ENCODE measurements around the gene TAF3. TPM values are rescaled to one million over a fixed set of nuclear protein-coding genes. Genes with fewer than 3 reads are reported as not detected.

Gene TAF3
- total RNA-seq, 2 experiments from 2014 or later = 13.9 to 16.4 TPM

GRCh38 chr10:8060010-8060703, 241.9 kb downstream of the TAF3 start:
- H3K36me3 Mint-ChIP-seq (ENCODE audit: low read depth) = peaks cover 88% of the 10 kb centered on the region
- CTCF ChIA-PET = interaction anchor here (0.6 to 2.6 kb wide), 15 partner anchors 11 to 728 kb away, joined by 3 to 9 read pairs (median 3); no protein-coding TSS in a partner anchor
- peak overlapping the region; percentile 99 for H3K27ac Mint-ChIP-seq
- no peaks in the 10 kb centered on the region for H3K27me3 Mint-ChIP-seq
- POLR2A ChIA-PET = interaction anchor here (0.7 to 1.1 kb wide), 5 partner anchors 124 to 372 kb away, joined by 3 to 8 read pairs (median 6); no protein-coding TSS in a partner anchor
- DNase-seq = peak; percentile 86
- peak overlapping the region; percentile 97 for H3K4me3 Mint-ChIP-seq
- peaks cover 72% of the 10 kb centered on the region for H3K4me1 Mint-ChIP-seq
- no peaks in the 10 kb centered on the region for H3K9me3 Mint-ChIP-seq

DNA sequence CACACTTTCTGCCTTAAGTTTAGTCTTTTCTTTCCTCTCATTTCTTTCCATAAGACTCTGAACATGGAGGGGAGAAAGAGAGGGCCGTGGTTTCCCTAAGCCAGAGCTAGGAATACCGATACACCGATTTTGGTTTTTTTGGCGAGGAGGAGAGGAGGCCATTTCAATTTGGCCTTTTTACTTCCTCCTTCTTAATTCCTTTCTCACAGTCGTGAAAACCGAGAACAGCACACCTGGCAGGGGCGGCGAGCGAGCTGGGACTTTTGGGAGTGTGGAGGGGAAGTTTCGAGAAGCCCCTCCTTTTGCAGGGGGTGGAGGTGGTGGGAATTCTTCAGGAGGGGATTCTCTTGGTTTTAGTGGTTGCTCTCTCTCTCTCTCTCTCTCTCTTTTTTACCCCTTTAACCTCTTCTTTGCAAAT, 242.4 kb downstream of the TAF3 start:
- no peaks in the 10 kb centered on the region for H3K9me3 Mint-ChIP-seq
- peaks cover 77% of the 10 kb centered on the region for H3K4me1 Mint-ChIP-seq
- CTCF ChIA-PET = interaction anchor here (0.5 to 2.6 kb wide), 8 partner anchors 11 to 176 kb away, joined by 3 to 9 read pairs (median 4); no protein-coding TSS in a partner anchor
- H3K27me3 Mint-ChIP-seq = no peaks in the 10 kb centered on the region
- peaks cover 90% of the 10 kb centered on the region for H3K36me3 Mint-ChIP-seq (ENCODE audit: low read depth)
- H3K27ac Mint-ChIP-seq = peak overlapping the region; percentile 99
- peak overlapping the region; percentile 97 for H3K4me3 Mint-ChIP-seq
- DNase-seq = no peak
- POLR2A ChIA-PET = interaction anchor here (0.6 to 1.1 kb wide), 5 partner anchors 73 to 342 kb away, joined by 3 to 7 read pairs (median 4); no protein-coding TSS in a partner anchor

- H3K27me3 Mint-ChIP-seq = no peaks in the 10 kb centered on the region
- H3K36me3 Mint-ChIP-seq (ENCODE audit: low read depth) = peaks cover 95% of the 10 kb centered on the region
- ChIA-PET CTCF (interaction anchor here (0.5 to 2.6 kb wide), 6 partner anchors 10 to 177 kb away, joined by 3 to 9 read pairs (median 4); no protein-coding TSS in a partner anchor), POLR2A (interaction anchor here (0.6 to 0.7 kb wide), 5 partner anchors 72 to 341 kb away, joined by 3 to 4 read pairs (median 3); no protein-coding TSS in a partner anchor)
- DNase-seq = peak; percentile 63
- H3K27ac Mint-ChIP-seq = peak overlapping the region; percentile 99
- no peaks in the 10 kb centered on the region for H3K9me3 Mint-ChIP-seq
- H3K4me3 Mint-ChIP-seq = peak overlapping the region; percentile 97
- peaks cover 85% of the 10 kb centered on the region for H3K4me1 Mint-ChIP-seq
Observed at GRCh38 chr10:8061274-8062211, 243.2 kb downstream of the TAF3 start.

- Mint-ChIP-seq H3K27me3 (no peaks in the 10 kb centered on the region), H3K27ac (peak overlapping the region; percentile 99), H3K9me3 (no peaks in the 10 kb centered on the region), H3K4me1 (peaks cover 93% of the 10 kb centered on the region), H3K36me3 (ENCODE audit: low read depth) (peaks cover 95% of the 10 kb centered on the region), H3K4me3 (peak overlapping the region; percentile 40)
- no peak for DNase-seq
- POLR2A ChIA-PET = interaction anchor here (0.7 kb wide), 1 partner anchor 277 kb away, joined by 5 read pairs; no protein-coding TSS in a partner anchor
- CTCF ChIA-PET = interaction anchor here (0.6 to 1.6 kb wide), 5 partner anchors 12 to 383 kb away, joined by 3 to 6 read pairs (median 3); no protein-coding TSS in a partner anchor
Observed at GRCh38 chr10:8063128-8063908, 245.0 kb downstream of the TAF3 start.

DNA sequence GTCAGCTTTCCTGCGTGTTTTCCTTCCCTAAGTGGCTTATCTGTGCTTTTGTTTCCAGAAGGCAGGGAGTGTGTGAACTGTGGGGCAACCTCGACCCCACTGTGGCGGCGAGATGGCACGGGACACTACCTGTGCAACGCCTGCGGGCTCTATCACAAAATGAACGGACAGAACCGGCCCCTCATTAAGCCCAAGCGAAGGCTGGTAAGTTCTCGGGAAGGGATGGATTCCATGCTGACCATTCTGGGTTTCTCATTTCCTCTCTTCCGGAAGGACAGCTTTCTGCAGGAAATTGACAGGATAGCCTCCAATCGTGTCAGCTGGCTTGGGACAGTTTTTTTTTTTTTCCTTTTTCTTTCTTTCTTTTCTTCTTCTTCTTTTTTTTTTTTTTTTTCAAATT, 245.6 kb downstream of the TAF3 start:
- DNase-seq = no peak
- Mint-ChIP-seq H3K27ac (no peak overlapping the region), H3K36me3 (ENCODE audit: low read depth) (peaks cover 95% of the 10 kb centered on the region), H3K4me1 (peaks cover 93% of the 10 kb centered on the region), H3K27me3 (no peaks in the 10 kb centered on the region), H3K9me3 (no peaks in the 10 kb centered on the region), H3K4me3 (no peak overlapping the region)
- ChIA-PET CTCF (interaction anchor here (1.0 to 1.6 kb wide), 5 partner anchors 10 to 409 kb away, joined by 3 to 6 read pairs (median 3); partner anchors contain the start of gene GATA3), POLR2A (no interaction called here)

GRCh38 chr10:8064436-8064835, 246.1 kb downstream of the TAF3 start:
- Mint-ChIP-seq H3K4me3 (no peak overlapping the region), H3K27me3 (no peaks in the 10 kb centered on the region), H3K27ac (no peak overlapping the region), H3K36me3 (ENCODE audit: low read depth) (peaks cover 95% of the 10 kb centered on the region), H3K9me3 (no peaks in the 10 kb centered on the region), H3K4me1 (peaks cover 93% of the 10 kb centered on the region)
- POLR2A ChIA-PET = no interaction called here
- CTCF ChIA-PET = interaction anchor here (1.0 to 1.6 kb wide), 5 partner anchors 10 to 409 kb away, joined by 3 to 6 read pairs (median 3); partner anchors contain the start of gene GATA3
- DNase-seq = no peak

DNA sequence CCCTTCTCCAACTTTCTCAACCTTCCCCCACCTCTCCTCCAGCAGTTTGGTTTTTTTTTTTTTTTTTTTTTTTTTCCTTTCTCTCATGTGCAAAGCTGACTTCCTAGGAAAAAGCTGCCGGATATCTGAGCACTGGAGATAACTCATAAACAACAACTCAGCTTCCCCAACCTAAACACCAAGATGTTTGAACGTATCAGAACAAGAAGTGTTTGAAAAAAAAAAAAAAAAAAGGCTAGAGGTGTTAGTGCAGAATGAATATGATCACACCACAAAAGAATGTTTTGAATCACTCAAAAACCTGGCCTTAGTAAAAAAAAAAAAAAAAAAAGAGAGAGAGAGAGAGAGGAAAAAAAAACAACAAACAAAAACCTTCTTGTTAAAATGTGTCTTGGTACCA, 247.3 kb downstream of the TAF3 start:
- ChIA-PET POLR2A (no interaction called here), CTCF (interaction anchor here (0.6 to 0.8 kb wide), 2 partner anchors 21 to 176 kb away, joined by 3 read pairs; no protein-coding TSS in a partner anchor)
- H3K27ac Mint-ChIP-seq = peak overlapping the region; percentile 78

GRCh38 chr10:8066124-8066523, 247.8 kb downstream of the TAF3 start:
- Mint-ChIP-seq H3K27me3 (no peaks in the 10 kb centered on the region), H3K4me3 (no peak overlapping the region), H3K27ac (peak overlapping the region; percentile 78), H3K9me3 (no peaks in the 10 kb centered on the region), H3K36me3 (ENCODE audit: low read depth) (peaks cover 95% of the 10 kb centered on the region), H3K4me1 (peaks cover 91% of the 10 kb centered on the region)
- ChIA-PET POLR2A (no interaction called here), CTCF (interaction anchor here (0.6 to 1.6 kb wide), 6 partner anchors 21 to 977 kb away, joined by 3 read pairs; no protein-coding TSS in a partner anchor)
- DNase-seq = no peak

More for the DNA sequence above, 247.3 kb downstream of the TAF3 start:
- H3K27me3 Mint-ChIP-seq = no peaks in the 10 kb centered on the region
- no peaks in the 10 kb centered on the region for H3K9me3 Mint-ChIP-seq
- DNase-seq = no peak
- peaks cover 95% of the 10 kb centered on the region for H3K36me3 Mint-ChIP-seq (ENCODE audit: low read depth)
- peak overlapping the region; percentile 52 for H3K4me3 Mint-ChIP-seq
- H3K4me1 Mint-ChIP-seq = peaks cover 91% of the 10 kb centered on the region

Other genes starting within 250 kb of the TAF3 start
- gene ITIH5, start 151.5 kb upstream of the TAF3 start, total RNA-seq = not detected
- not detected for gene ITIH2, start 115.2 kb upstream of the TAF3 start, total RNA-seq
- gene KIN, start 30.5 kb upstream of the TAF3 start, total RNA-seq = 10 to 100 TPM; 12.9 to 14.8 TPM
- 100 to 1,000 TPM; 256 to 286 TPM for gene ATP5F1C, start 30.3 kb upstream of the TAF3 start, total RNA-seq
- gene GATA3, start 236.2 kb downstream of the TAF3 start, total RNA-seq = 10 to 100 TPM; 48.1 to 52.0 TPM